Neutrophil (primary cell): ENCODE results near the gene SMARCC1.

Experiments
- H3K27ac ChIP-seq: fragments of 200-600 bp; sonication (generic); 2 replicates; pipeline ENCODE4 v1.5.1; 2016; ENCODE audit warnings: mild to moderate bottlenecking, moderate library complexity
- H3K27me3 ChIP-seq: fragments of 200-600 bp; sonication (generic); 2 replicates; pipeline ENCODE4 v1.6.0; 2016; ENCODE audit warnings: mild to moderate bottlenecking
- H3K36me3 ChIP-seq: fragments of 200-600 bp; sonication (generic); 2 replicates; pipeline ENCODE4 v1.5.1; 2017
- H3K4me1 ChIP-seq, 2 experiments: fragments of 200-600 bp in 1 of 2; sonication (generic) in 1 of 2; 1 replicate in 1 of 2; 2 replicates in 1 of 2; pipeline versions ENCODE4 v1.5.1 to v1.6.1; 2013 to 2016; ENCODE audit warnings: low read depth in 1 of 2, low read length in 1 of 2, mild to moderate bottlenecking in 1 of 2, moderate library complexity in 1 of 2; ENCODE audit not compliant: control insufficient read depth in 1 of 2, insufficient read depth in 1 of 2
- H3K4me3 ChIP-seq, 2 experiments: fragments of 200-600 bp in 1 of 2; sonication (generic) in 1 of 2; 1 replicate in 1 of 2; 2 replicates in 1 of 2; pipeline ENCODE4 v1.5.1; 2013 to 2016; ENCODE audit warnings: low read depth in 1 of 2, low read length in 1 of 2, mild to moderate bottlenecking in 1 of 2, moderate library complexity in 1 of 2
- H3K9me3 ChIP-seq: fragments of 200-600 bp; sonication (generic); 2 replicates; pipeline ENCODE4 v1.5.1; 2016
- TF ChIP-seq, protein P1 (sequence below): fragments of 200-600 bp; sonication (generic); IDR thresholded peaks from 2 replicates; pipeline ENCODE4 v1.5.1; 2016; ENCODE audit warnings: antibody characterized with exemption

The SMARCC1 gene

DNA sequence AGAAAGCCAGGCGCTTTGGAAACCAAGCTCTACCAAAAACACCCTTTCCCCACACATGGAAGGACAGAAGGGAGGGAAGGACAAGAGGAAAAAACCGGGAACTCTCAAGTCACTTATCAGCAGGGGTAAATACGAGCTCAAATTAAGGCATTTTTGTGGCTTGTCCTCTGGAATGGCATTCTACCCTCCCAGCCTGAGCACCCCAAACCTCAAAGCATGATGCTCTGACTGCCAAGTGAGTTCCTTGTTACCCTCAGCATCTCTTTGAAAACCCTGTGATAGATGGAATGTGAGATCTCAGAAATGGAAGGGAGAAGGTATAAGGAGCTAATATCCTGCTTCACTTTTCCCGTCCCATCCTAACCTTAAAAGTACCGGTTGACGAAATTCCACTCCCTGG lies 194.9 kb downstream of the SMARCC1 start:
- H3K27ac ChIP-seq = no peak overlapping the region

DNA sequence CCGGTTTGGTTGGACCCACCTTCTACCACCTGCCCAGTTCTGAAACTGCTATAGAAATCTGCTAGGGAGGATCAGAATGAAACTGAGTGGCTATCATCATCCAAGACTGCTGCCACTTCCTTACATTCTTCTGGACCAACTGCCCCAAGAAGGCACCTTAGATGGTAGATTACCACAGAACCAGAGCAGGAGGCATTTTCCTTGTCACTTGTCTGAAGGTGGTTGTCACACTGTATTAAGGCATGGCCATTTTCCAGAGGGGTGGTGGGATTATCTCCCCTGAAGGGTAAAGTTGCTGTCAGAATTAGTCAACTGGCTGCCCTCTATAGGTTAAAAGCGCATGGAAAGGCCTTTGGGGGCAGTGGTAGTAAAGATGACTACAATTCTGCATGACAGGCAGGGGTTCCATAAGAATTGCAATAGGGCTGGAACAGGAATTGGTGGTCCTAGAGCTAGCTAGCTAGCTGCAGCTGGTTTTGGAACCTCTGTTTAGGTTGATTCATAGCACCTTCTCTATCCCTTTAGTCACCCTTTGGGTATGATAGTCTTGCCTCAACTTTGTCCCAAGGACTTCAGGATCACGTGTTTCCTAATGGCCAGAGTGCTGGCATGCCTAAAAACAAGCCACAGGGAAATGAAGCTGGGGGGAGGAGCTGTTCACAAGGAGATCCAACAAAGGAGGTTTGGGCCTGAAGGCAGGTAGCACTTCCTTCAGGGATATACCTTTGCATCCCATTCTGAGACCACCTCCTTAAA lies 198.2 kb downstream of the SMARCC1 start:
- Histone ChIP-seq H3K27ac (no peak overlapping the region), H3K9me3 (no peaks in the 10 kb centered on the region), H3K4me3 (no peak overlapping the region), H3K4me1 (peaks cover 0 to 4% of the 10 kb centered on the region in 2 experiments), H3K27me3 (peaks cover 47% of the 10 kb centered on the region), H3K36me3 (peaks cover 23% of the 10 kb centered on the region)
- TF ChIP-seq, protein P1, sequence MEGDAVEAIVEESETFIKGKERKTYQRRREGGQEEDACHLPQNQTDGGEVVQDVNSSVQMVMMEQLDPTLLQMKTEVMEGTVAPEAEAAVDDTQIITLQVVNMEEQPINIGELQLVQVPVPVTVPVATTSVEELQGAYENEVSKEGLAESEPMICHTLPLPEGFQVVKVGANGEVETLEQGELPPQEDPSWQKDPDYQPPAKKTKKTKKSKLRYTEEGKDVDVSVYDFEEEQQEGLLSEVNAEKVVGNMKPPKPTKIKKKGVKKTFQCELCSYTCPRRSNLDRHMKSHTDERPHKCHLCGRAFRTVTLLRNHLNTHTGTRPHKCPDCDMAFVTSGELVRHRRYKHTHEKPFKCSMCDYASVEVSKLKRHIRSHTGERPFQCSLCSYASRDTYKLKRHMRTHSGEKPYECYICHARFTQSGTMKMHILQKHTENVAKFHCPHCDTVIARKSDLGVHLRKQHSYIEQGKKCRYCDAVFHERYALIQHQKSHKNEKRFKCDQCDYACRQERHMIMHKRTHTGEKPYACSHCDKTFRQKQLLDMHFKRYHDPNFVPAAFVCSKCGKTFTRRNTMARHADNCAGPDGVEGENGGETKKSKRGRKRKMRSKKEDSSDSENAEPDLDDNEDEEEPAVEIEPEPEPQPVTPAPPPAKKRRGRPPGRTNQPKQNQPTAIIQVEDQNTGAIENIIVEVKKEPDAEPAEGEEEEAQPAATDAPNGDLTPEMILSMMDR = no peak

More for the DNA sequence above, 194.9 kb downstream of the SMARCC1 start:
- no peak overlapping the region for H3K4me3 ChIP-seq
- TF ChIP-seq, protein P1 = no peak
- H3K9me3 ChIP-seq = no peaks in the 10 kb centered on the region
- peaks cover 48% of the 10 kb centered on the region for H3K36me3 ChIP-seq
- H3K27me3 ChIP-seq = peaks cover 16% of the 10 kb centered on the region
- H3K4me1 ChIP-seq = no peaks in the 10 kb centered on the region

DNA sequence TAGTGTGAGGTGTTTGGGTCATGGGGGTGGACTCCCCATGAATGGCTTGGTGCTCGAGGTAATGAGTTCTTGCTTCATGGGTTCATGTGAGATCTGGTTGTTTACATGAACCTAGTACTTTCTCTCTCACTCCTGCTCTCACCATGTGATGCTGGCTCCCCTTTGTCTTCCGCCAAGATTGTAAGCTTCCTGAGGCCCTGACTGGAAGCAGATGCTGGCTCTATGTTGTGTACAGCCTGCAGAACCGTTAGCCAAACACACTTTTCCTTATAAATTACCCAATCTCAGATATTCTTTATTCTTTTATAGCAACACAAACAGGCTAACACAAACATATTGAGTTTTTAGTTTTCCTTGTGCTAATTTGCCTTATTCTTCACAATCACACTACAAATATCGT lies 199.9 kb downstream of the SMARCC1 start:
- Histone ChIP-seq H3K27me3 (peaks cover 64% of the 10 kb centered on the region), H3K9me3 (no peaks in the 10 kb centered on the region), H3K27ac (no peak overlapping the region), H3K36me3 (peaks cover 11% of the 10 kb centered on the region), H3K4me3 (no peak overlapping the region), H3K4me1 (peaks cover 5 to 12% of the 10 kb centered on the region in 2 experiments)
- TF ChIP-seq, protein P1 = no peak

DNA sequence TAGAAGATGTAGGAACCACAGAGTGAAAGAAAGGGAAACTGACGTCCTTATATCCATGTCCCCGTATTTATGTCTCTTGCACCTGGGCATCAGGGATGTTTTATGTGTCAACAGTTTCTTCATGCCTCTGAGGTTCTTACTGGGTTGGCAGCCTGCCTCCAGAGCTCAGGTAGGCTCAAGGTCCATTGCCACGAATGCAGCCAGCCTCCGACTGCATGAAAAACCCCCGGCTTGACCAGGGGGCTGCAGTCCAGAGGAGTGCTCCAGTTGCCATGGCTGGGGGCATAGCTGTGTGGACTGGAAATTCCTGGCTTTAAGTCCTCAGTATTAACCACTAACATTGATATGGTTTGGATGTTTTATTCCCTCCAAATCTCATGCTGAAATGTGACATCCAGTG lies 200.3 kb downstream of the SMARCC1 start:
- Histone ChIP-seq H3K4me1 (peaks cover 5 to 12% of the 10 kb centered on the region in 2 experiments), H3K9me3 (no peaks in the 10 kb centered on the region), H3K4me3 (no peak overlapping the region), H3K36me3 (peaks cover 11% of the 10 kb centered on the region), H3K27ac (no peak overlapping the region), H3K27me3 (peaks cover 68% of the 10 kb centered on the region)
- TF ChIP-seq, protein P1 = no peak

DNA sequence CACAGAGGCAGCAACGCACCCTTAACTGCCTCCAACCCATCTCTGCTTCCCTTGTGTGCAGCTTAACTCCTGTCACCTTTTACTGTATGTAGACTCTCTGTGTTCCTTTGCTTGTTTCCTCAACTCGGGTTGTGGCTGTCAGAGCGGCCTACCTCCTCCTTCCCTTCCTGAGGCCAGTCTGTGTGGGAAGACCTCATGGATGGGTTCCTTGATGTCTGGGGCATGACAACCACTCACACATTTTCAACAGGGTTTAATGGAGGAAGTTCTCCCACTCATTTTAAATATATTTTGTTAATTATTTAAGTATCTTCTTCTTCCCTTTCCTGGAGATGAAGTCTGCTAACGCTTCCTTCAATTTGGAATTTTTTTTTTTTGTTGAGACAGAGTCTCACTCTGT lies 201.2 kb downstream of the SMARCC1 start:
- peaks cover 77% of the 10 kb centered on the region for H3K27me3 ChIP-seq

More for the DNA sequence above, 201.2 kb downstream of the SMARCC1 start:
- H3K4me1 ChIP-seq = peaks cover 5 to 12% of the 10 kb centered on the region in 2 experiments
- TF ChIP-seq, protein P1 = no peak
- H3K4me3 ChIP-seq = no peak overlapping the region
- peaks cover 7% of the 10 kb centered on the region for H3K36me3 ChIP-seq
- no peaks in the 10 kb centered on the region for H3K9me3 ChIP-seq
- H3K27ac ChIP-seq = no peak overlapping the region
